H4 (cell line): ENCODE measurements around the gene KRT222. TPM values are rescaled to one million over a fixed set of nuclear protein-coding genes. Genes with fewer than 3 reads are reported as not detected.

ENCODE experiments used
- DNase-seq: peaks from one replicate; pipeline ENCODE4 v3.0.0-alpha.2; 2015; ENCODE audit warnings: low spot score
- total RNA-seq: library from RNA; depleted of rRNA; stranded (reverse); fragments of >200 nt; shearing (Covaris generic); gene quantifications from 2 replicates; pipeline ENCODE4 v1.2.3, GENCODE V29; 2014

KRT222 gene
- total RNA-seq, 1 experiment from 2014 or later = 0.06 TPM

- no peak for DNase-seq
These were observed 6.6 kb downstream of the KRT222 start for GRCh38 chr17:40658396-40658795.

- DNase-seq = no peak
These were observed 13.0 kb downstream of the KRT222 start for GRCh38 chr17:40651939-40652338.

- no peak for DNase-seq
These were observed 16.5 kb downstream of the KRT222 start for GRCh38 chr17:40648384-40648968.

- DNase-seq = peak; percentile 24
These were observed 17.2 kb downstream of the KRT222 start, which contains the start of gene SMARCE1 for GRCh38 chr17:40647624-40648383. Gene SMARCE1, minus strand, starts transcription at chr17:40647818. Its CDS starts 2,016 bp downstream, at chr17:40645802.

- peak; percentile 10 for DNase-seq
These were observed 18.0 kb downstream of the KRT222 start for GRCh38 chr17:40646791-40647623.

GRCh38 chr17:40645943-40646342 lies 19.0 kb downstream of the KRT222 start:
- no peak for DNase-seq

GRCh38 chr17:40645291-40645690 lies 19.7 kb downstream of the KRT222 start:
- DNase-seq = no peak

- DNase-seq = no peak
These were observed 27.0 kb downstream of the KRT222 start for GRCh38 chr17:40637931-40638330.

- DNase-seq = no peak
These were observed 31.1 kb downstream of the KRT222 start for GRCh38 chr17:40633871-40634270.

GRCh38 chr17:40632216-40632615 lies 32.8 kb downstream of the KRT222 start:
- no peak for DNase-seq

- DNase-seq = no peak
These were observed 35.1 kb downstream of the KRT222 start for GRCh38 chr17:40629842-40630241.

GRCh38 chr17:40625311-40625710 lies 39.7 kb downstream of the KRT222 start:
- no peak for DNase-seq

- no peak for DNase-seq
These were observed 41.4 kb downstream of the KRT222 start for GRCh38 chr17:40623419-40624210.

- DNase-seq = no peak
These were observed 42.5 kb downstream of the KRT222 start for GRCh38 chr17:40622509-40622928.

GRCh38 chr17:40621578-40621977 lies 43.4 kb downstream of the KRT222 start:
- DNase-seq = no peak

GRCh38 chr17:40621019-40621418 lies 44.0 kb downstream of the KRT222 start:
- no peak for DNase-seq

GRCh38 chr17:40618754-40619625 lies 46.0 kb downstream of the KRT222 start:
- DNase-seq = no peak

GRCh38 chr17:40617678-40618240 lies 47.2 kb downstream of the KRT222 start:
- DNase-seq = no peak

- no peak for DNase-seq
These were observed 48.4 kb downstream of the KRT222 start for GRCh38 chr17:40616592-40616991.

- DNase-seq = no peak
These were observed 49.0 kb downstream of the KRT222 start for GRCh38 chr17:40615841-40616476.
